IPS DF 6.9 (cell line): ENCODE data around the gene DDX47.
"Not testable (repeated sequence)": the region's sequence is repeated elsewhere in the genome, so short reads cannot be mapped to it uniquely, and the experiment has no call there.

Experiments used
- DNase-seq: peaks from one replicate; pipeline ENCODE4 v3.0.0-alpha.2; 2013; ENCODE audit warnings: low read depth, low spot score
- H3K27ac ChIP-seq: one replicate; pipeline ENCODE4 v1.5.1; 2013; ENCODE audit warnings: low read length, control low read depth
- H3K27me3 ChIP-seq: 2 replicates; pipeline ENCODE4 v1.6.1; 2013; ENCODE audit warnings: mild to moderate bottlenecking, low read length; ENCODE audit not compliant: control insufficient read depth, insufficient read depth
- H3K36me3 ChIP-seq: 2 replicates; pipeline ENCODE4 v1.6.1; 2013; ENCODE audit warnings: low read length; ENCODE audit not compliant: control insufficient read depth, insufficient read depth
- H3K4me1 ChIP-seq: 2 replicates; pipeline ENCODE4 v1.6.1; 2013; ENCODE audit warnings: low read length; ENCODE audit not compliant: control insufficient read depth, insufficient read depth
- H3K4me3 ChIP-seq: 2 replicates; pipeline ENCODE4 v1.5.1; 2013; ENCODE audit warnings: mild to moderate bottlenecking, low read length
- H3K9me3 ChIP-seq: 2 replicates; pipeline ENCODE4 v1.6.1; 2013; ENCODE audit warnings: low read length, inconsistent platforms; ENCODE audit not compliant: control insufficient read depth, insufficient read depth
- WGBS: extraction: QIAGEN DNeasy Blood & Tissue Kit; methylation state at CpG from one replicate; pipeline ENCODE4 v1.1.7; 2013; ENCODE audit warnings: mixed read lengths, missing lambda C conversion rate; ENCODE audit not compliant: insufficient read length, insufficient coverage; 5-methylcytosine and 5-hydroxymethylcytosine counted together

The DDX47 gene

GRCh38 chr12:12796928-12797793 is 16.0 kb upstream of the DDX47 start:
- WGBS, result no CpG with 5 or more reads among the region's 9 CpGs
- no peak for DNase-seq
- H3K4me1 ChIP-seq, result 0 out of 2 replicates have a peak, but pooled peaks cover 1% of the 10 kb centered on the region
- no peak overlapping the region for H3K27ac ChIP-seq
- no peak overlapping the region for H3K4me3 ChIP-seq
- no peaks in the 10 kb centered on the region for H3K27me3 ChIP-seq
- H3K36me3 ChIP-seq, result no peaks in the 10 kb centered on the region
- H3K9me3 ChIP-seq, result no peaks in the 10 kb centered on the region

DNA sequence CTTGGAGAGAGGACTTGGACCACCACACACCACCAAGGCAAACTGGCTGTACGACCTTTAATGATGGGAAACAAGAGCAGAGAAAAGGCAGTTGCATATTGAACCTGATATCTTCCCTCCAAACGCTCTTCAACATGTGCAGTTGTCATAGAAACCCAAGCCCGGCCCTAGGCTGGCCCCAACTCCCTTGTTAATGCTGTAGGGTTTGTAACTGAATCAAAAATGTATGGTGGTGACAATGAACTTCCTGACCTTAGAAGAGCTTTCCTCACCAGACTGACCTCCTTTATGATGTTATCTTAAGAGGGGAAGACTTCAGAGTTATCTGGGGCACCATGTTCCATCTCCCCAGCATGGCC is 15.4 kb upstream of the DDX47 start:
- Histone ChIP-seq H3K4me1 (0 out of 2 replicates have a peak, but pooled peaks cover 1% of the 10 kb centered on the region), H3K27ac (no peak overlapping the region), H3K4me3 (no peak overlapping the region), H3K27me3 (no peaks in the 10 kb centered on the region), H3K9me3 (no peaks in the 10 kb centered on the region), H3K36me3 (no peaks in the 10 kb centered on the region)
- no CpG with 5 or more reads among the region's 3 CpGs for WGBS
- no peak for DNase-seq

DNA sequence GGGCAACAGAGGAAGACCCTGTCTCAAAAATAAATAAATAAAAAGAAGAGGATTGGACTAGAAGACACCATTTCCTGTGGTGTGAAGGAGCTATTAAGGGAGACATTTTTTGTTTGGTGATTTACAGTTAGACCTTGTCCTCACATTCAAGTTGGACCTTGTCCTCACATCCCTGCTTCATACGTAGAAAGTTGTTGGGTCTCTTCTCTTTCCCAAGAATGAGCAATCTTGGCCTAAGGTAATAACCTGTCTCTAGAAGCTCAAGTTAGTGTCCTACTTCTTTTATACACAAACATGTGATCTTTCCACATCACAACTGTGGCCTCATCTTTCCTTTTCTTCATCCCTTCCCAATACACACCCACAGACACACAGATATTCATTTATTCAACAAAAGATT is 14.7 kb upstream of the DDX47 start:
- H3K4me1 ChIP-seq, result 0 out of 2 replicates have a peak, but pooled peaks cover 1% of the 10 kb centered on the region
- H3K36me3 ChIP-seq, result no peaks in the 10 kb centered on the region
- no peaks in the 10 kb centered on the region for H3K27me3 ChIP-seq
- no CpG with 5 or more reads among the region's 1 CpG for WGBS
- H3K9me3 ChIP-seq, result no peaks in the 10 kb centered on the region
- no peak overlapping the region for H3K4me3 ChIP-seq
- DNase-seq, result no peak
- no peak overlapping the region for H3K27ac ChIP-seq

DNA sequence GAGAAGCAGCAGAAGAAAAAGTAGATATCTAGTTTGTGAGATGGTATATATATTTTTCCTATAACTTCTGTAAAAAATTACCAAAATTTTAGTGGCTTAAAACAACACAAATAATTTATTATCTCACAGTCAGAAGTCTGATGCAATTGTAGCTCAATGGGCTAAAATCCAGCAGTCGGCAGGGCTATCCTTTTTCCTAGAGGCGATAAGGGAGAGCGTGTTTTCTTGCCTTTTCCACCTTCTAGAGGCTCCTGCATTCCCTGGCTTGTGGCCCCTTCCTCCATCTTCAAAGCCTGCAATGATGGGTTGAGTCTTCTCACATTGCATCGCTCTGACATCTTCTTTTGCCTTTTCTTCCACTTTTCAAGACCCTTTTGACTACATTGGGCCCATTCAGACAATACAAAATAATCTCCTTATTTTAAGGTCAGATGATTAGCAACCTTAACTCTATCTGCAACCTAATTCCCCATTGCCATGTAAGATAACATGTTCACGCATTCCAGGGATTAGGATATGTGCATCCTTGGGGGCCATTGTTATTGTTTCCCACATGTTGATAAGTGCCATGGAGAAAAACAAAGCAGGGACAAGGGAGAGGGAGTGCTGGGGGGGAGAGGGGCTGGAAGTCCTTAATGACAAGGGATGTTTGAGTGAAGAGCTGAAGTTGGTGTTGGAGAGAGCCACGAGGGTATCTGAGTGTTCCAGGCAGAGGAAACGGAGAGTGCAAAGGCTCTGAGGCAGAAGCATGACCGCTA is 13.8 kb upstream of the DDX47 start:
- WGBS, result no CpG with 5 or more reads among the region's 8 CpGs
- Histone ChIP-seq H3K4me1 (0 out of 2 replicates have a peak, but pooled peaks cover 1% of the 10 kb centered on the region), H3K27me3 (no peaks in the 10 kb centered on the region), H3K36me3 (no peaks in the 10 kb centered on the region), H3K4me3 (no peak overlapping the region), H3K9me3 (no peaks in the 10 kb centered on the region), H3K27ac (no peak overlapping the region)
- no peak for DNase-seq

GRCh38 chr12:12800406-12801180 is 12.6 kb upstream of the DDX47 start:
- no peak overlapping the region for H3K4me3 ChIP-seq
- no peaks in the 10 kb centered on the region for H3K27me3 ChIP-seq
- DNase-seq, result no peak
- 0 out of 2 replicates have a peak, but pooled peaks cover 1% of the 10 kb centered on the region for H3K4me1 ChIP-seq
- no CpG with 5 or more reads among the region's 9 CpGs for WGBS
- H3K27ac ChIP-seq, result no peak overlapping the region
- no peaks in the 10 kb centered on the region for H3K36me3 ChIP-seq
- no peaks in the 10 kb centered on the region for H3K9me3 ChIP-seq

GRCh38 chr12:12801656-12802055 is 11.5 kb upstream of the DDX47 start:
- H3K36me3 ChIP-seq, H3K27me3 ChIP-seq, H3K4me1 ChIP-seq, H3K27ac ChIP-seq, H3K9me3 ChIP-seq, H3K4me3 ChIP-seq, DNase-seq: not testable (repeated sequence)
- WGBS, result no CpG with 5 or more reads among the region's 4 CpGs

GRCh38 chr12:12803186-12803585 is 10.0 kb upstream of the DDX47 start:
- H3K27ac ChIP-seq, result no peak overlapping the region
- no peak for DNase-seq
- H3K36me3 ChIP-seq, result no peaks in the 10 kb centered on the region
- H3K27me3 ChIP-seq, result no peaks in the 10 kb centered on the region
- 0 out of 2 replicates have a peak, but pooled peaks cover 1% of the 10 kb centered on the region for H3K4me1 ChIP-seq
- H3K9me3 ChIP-seq, result no peaks in the 10 kb centered on the region
- no CpG with 5 or more reads among the region's 2 CpGs for WGBS
- H3K4me3 ChIP-seq, result no peak overlapping the region

DNA sequence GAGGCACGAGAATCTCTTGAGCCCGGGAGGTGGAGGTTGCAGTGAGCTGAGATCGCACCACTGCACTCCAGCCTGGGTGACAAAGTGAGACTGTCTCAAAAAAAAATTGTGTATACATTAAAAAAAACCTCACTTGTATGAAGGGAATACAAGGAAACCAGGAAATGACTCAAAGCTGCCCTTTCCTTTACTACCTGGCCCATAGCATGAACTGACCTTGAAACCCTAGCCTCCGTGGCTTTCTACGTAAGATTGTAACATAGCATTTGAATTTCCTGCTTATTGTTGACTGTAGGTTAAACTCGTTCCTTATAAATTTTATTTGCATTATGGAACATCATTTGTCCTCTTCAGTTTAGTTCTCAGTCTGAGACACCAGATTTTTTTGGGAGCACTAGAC is 9.1 kb upstream of the DDX47 start:
- WGBS, result no CpG with 5 or more reads among the region's 6 CpGs
- no peak overlapping the region for H3K4me3 ChIP-seq
- no peak overlapping the region for H3K27ac ChIP-seq
- H3K4me1 ChIP-seq, result 0 out of 2 replicates have a peak, but pooled peaks cover 1% of the 10 kb centered on the region
- H3K36me3 ChIP-seq, result no peaks in the 10 kb centered on the region
- no peak for DNase-seq
- H3K27me3 ChIP-seq, result no peaks in the 10 kb centered on the region
- H3K9me3 ChIP-seq, result no peaks in the 10 kb centered on the region

- Histone ChIP-seq H3K4me1 (0 out of 2 replicates have a peak, but pooled peaks cover 1% of the 10 kb centered on the region), H3K27ac (no peak overlapping the region), H3K4me3 (no peak overlapping the region), H3K9me3 (no peaks in the 10 kb centered on the region), H3K27me3 (no peaks in the 10 kb centered on the region), H3K36me3 (no peaks in the 10 kb centered on the region)
- DNase-seq, result no peak
- WGBS, result no CpG with 5 or more reads among the region's 6 CpGs
Measured at GRCh38 chr12:12804432-12804886, 8.7 kb upstream of the DDX47 start.
